Calu3 (cell line): ENCODE measurements around the gene MAD2L1BP. TPM values are rescaled to one million over a fixed set of nuclear protein-coding genes. Genes with fewer than 3 reads are reported as not detected.

Source experiments
- BruUV-seq: library from RNA; stranded (reverse); fragments of 400-500 nt; replicated peaks from 2 replicates; lab custom pipeline; 2021; lab: Mats Ljungman, UMichigan
- CTCF ChIA-PET: fragments of 300-600 bp; sonication (Branson Sonifier 250); formaldehyde crosslinking; loops from one replicate; lab custom pipeline; 2022; ENCODE audit warnings: antibody characterized with exemption; lab: Charles Lee
- DNase-seq: peaks from one replicate; pipeline ENCODE4 v3.0.0; 2022
- H3K27ac Mint-ChIP-seq: one replicate; pipeline ENCODE4 v1.8.0; 2022; ENCODE audit warnings: mixed read lengths; ENCODE audit not compliant: unreplicated experiment
- H3K27me3 Mint-ChIP-seq: one replicate; pipeline ENCODE4 v1.8.0; 2022; ENCODE audit warnings: mixed read lengths; ENCODE audit not compliant: unreplicated experiment
- H3K36me3 Mint-ChIP-seq: one replicate; pipeline ENCODE4 v1.8.0; 2022; ENCODE audit warnings: mild to moderate bottlenecking, moderate library complexity, mixed read lengths; ENCODE audit not compliant: insufficient read depth, unreplicated experiment
- H3K4me1 Mint-ChIP-seq: one replicate; pipeline ENCODE4 v1.8.0; 2022; ENCODE audit warnings: mild to moderate bottlenecking, low read depth, mixed read lengths; ENCODE audit not compliant: unreplicated experiment
- H3K4me3 Mint-ChIP-seq: one replicate; pipeline ENCODE4 v1.8.0; 2022; ENCODE audit warnings: mild to moderate bottlenecking, low read depth, moderate library complexity, mixed read lengths; ENCODE audit not compliant: unreplicated experiment
- H3K9me3 Mint-ChIP-seq: one replicate; pipeline ENCODE4 v1.8.0; 2022; ENCODE audit warnings: low read depth, mixed read lengths; ENCODE audit not compliant: unreplicated experiment
- intact Hi-C: fragments of 100-400 bp; cut with micrococcal nuclease; formaldehyde crosslinking; loops from one replicate; pipeline ENCODE4 v1.10.0; 2022; ENCODE audit not compliant: unreplicated experiment
- total RNA-seq: library from RNA; stranded (reverse); gene quantifications from 2 replicates; pipeline ENCODE4 v1.2.3, GENCODE V29; 2022
- TF ChIP-seq, protein P1 (sequence below): fragments of 200-600 bp; IDR thresholded peaks from one replicate; pipeline ENCODE4 v1.8.0; 2022; ENCODE audit warnings: antibody characterized with exemption; ENCODE audit not compliant: unreplicated experiment

The MAD2L1BP gene
- total RNA-seq, 1 experiment from 2014 or later, result 48.2 TPM

DNA sequence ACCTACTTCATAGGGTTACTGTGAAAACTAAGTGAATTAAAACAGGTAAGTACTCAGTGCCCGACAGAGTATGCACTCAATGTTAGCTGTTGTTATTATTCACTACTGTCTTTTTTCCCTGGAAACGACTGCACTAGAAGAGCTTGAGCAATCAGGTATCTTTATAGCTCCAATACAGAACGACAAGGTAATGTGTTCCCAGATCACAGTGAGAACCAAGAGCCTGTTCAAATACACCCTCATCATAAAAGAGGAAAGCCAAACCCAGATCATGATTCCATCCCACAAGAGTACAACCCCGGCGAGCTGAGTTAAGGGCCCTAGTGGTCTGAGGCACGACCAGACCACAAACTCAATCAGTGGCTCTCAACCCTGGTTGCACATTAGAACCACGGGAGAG, 42.1 kb downstream of the MAD2L1BP start:
- no TSS peak for BruUV-seq

DNA sequence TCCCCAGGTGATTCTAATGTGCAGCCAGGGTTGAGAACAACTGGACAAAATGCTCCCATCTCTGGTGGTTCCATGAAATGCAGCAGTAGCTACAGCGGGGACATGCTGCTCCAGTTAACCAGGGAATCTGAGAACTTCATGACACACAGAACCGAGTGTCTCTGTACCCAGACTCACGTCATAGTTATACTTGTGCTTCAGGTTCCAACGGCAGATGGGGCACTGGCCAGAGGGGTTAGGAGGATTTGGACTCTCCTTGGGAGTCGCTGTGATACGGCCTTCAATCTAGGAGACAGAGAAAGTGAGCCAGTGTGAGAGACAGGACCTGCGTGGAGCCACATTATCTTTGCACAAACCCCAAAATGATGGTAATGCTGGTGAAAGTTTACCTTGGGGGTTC, 42.7 kb downstream of the MAD2L1BP start:
- TF ChIP-seq, protein P1, sequence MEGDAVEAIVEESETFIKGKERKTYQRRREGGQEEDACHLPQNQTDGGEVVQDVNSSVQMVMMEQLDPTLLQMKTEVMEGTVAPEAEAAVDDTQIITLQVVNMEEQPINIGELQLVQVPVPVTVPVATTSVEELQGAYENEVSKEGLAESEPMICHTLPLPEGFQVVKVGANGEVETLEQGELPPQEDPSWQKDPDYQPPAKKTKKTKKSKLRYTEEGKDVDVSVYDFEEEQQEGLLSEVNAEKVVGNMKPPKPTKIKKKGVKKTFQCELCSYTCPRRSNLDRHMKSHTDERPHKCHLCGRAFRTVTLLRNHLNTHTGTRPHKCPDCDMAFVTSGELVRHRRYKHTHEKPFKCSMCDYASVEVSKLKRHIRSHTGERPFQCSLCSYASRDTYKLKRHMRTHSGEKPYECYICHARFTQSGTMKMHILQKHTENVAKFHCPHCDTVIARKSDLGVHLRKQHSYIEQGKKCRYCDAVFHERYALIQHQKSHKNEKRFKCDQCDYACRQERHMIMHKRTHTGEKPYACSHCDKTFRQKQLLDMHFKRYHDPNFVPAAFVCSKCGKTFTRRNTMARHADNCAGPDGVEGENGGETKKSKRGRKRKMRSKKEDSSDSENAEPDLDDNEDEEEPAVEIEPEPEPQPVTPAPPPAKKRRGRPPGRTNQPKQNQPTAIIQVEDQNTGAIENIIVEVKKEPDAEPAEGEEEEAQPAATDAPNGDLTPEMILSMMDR, result no peak

More for the DNA sequence above, 42.1 kb downstream of the MAD2L1BP start:
- H3K36me3 Mint-ChIP-seq, result peaks cover 65% of the 10 kb centered on the region
- H3K4me1 Mint-ChIP-seq, result no peaks in the 10 kb centered on the region
- DNase-seq, result no peak
- intact Hi-C loops, result no loop called here
- no peak overlapping the region for H3K27ac Mint-ChIP-seq
- TF ChIP-seq, protein P1, result no peak
- H3K4me3 Mint-ChIP-seq, result no peak overlapping the region
- no peaks in the 10 kb centered on the region for H3K27me3 Mint-ChIP-seq
- H3K9me3 Mint-ChIP-seq, result no peaks in the 10 kb centered on the region
- CTCF ChIA-PET, result interaction anchor here (0.6 to 0.7 kb wide), 3 partner anchors 15 to 375 kb away, joined by 3 to 4 read pairs (median 3); no protein-coding TSS in a partner anchor

DNA sequence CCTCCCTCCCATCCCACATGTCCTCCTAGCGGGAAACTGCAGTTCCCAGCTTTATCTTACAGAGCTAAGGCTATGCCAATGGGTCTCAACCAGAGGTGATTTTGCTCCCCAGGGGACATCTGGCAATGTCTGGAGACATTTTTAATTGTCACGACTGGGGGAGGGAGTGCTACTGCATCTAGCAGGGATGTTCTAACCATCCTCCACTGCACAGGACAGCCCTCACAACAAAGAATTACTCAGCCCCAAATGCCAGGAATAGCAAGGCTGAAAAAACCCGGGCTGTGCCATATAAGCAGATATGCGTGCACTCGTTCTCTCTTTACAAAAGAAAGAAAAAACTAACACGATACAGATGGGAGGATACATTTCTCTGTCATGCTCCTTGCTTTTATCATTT, 43.4 kb downstream of the MAD2L1BP start:
- Mint-ChIP-seq H3K36me3 (peaks cover 52% of the 10 kb centered on the region), H3K4me1 (peaks cover 11% of the 10 kb centered on the region), H3K9me3 (no peaks in the 10 kb centered on the region), H3K4me3 (no peak overlapping the region), H3K27me3 (no peaks in the 10 kb centered on the region), H3K27ac (no peak overlapping the region)
- CTCF ChIA-PET, result no interaction called here
- no TSS peak for BruUV-seq
- TF ChIP-seq, protein P1, result no peak
- intact Hi-C loops, result no loop called here
- DNase-seq, result no peak

More for the DNA sequence above, 42.7 kb downstream of the MAD2L1BP start:
- Mint-ChIP-seq H3K27ac (no peak overlapping the region), H3K9me3 (no peaks in the 10 kb centered on the region), H3K36me3 (peaks cover 59% of the 10 kb centered on the region), H3K4me1 (peaks cover 4% of the 10 kb centered on the region), H3K27me3 (no peaks in the 10 kb centered on the region), H3K4me3 (no peak overlapping the region)
- CTCF ChIA-PET, result interaction anchor here (0.6 kb wide), 1 partner anchor 15 kb away, joined by 3 read pairs; no protein-coding TSS in a partner anchor
- DNase-seq, result no peak
- BruUV-seq, result no TSS peak
- intact Hi-C loops, result no loop called here

DNA sequence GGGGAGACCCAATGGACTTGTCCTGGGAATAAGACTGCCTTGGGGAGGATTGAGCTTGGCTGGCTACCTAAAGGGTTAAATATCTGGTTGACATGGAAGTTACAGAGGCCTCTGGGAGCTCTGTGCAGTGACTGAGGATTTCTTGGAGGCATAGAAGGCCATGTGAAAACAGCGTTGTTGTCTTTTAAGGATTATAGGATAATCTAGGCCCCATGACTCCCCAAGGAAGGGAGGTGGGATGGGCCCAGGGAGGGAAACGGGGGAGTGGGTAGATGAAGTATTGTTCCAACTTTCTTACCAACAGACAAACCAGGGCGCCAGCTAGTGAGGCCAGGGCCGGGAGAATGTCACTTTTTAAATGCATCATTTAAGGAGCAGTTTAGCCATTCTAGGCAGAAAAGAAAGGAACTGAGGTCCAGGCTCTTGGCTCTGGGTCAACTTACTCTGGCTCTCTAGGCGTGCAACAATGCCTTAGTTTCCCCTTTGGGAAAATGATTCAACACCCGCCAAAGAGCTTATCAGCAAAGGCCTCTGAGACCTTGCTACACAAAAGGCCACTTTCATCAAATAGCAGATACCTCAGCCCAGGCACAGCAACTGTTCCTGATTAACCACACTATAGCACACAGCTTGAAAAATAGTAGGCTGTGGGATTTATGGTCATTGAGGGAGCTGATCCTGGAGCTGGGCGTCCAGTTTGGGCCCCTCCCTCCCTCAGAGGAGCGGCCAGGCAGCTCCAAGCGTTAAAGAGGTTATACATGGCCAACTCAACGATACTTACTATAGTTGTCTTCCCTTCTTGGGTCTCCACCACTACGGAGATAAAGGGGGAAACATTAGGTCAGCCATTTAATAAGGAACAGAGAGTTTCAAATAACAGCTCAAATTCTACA, 44.9 kb downstream of the MAD2L1BP start:
- Mint-ChIP-seq H3K4me1 (peaks cover 26% of the 10 kb centered on the region), H3K27me3 (no peaks in the 10 kb centered on the region), H3K27ac (no peak overlapping the region)

More for the DNA sequence above, 44.9 kb downstream of the MAD2L1BP start:
- H3K4me3 Mint-ChIP-seq, result no peak overlapping the region
- BruUV-seq, result no TSS peak
- intact Hi-C loops, result no loop called here
- CTCF ChIA-PET, result interaction anchor here (0.6 kb wide), 2 partner anchors 467 to 590 kb away, joined by 3 to 4 read pairs; no protein-coding TSS in a partner anchor
- TF ChIP-seq, protein P1, result no peak
- DNase-seq, result no peak
- peaks cover 37% of the 10 kb centered on the region for H3K36me3 Mint-ChIP-seq
- no peaks in the 10 kb centered on the region for H3K9me3 Mint-ChIP-seq
